Sigmoid colon (tissue), 7 donors: ENCODE measurements around the gene BRIP1. TPM values are rescaled to one million over a fixed set of nuclear protein-coding genes. Genes with fewer than 3 reads are reported as not detected.
"Not testable (repeated sequence)": the region's sequence is repeated elsewhere in the genome, so short reads cannot be mapped to it uniquely, and the experiment has no call there.

ENCODE experiments used
- DNase-seq: peaks from one replicate; pipeline ENCODE4 v3.0.0-alpha.2; 2019
- H3K27ac ChIP-seq, 4 donors: fragments of 200-600 bp; sonication (generic); one replicate each; pipeline ENCODE4 v1.5.1; 2016 to 2019; ENCODE audit warnings: mild to moderate bottlenecking in 1 of 4
- H3K27me3 ChIP-seq, 3 donors: fragments of 200-600 bp; sonication (generic); one replicate each; pipeline ENCODE4 v1.5.1; 2019; ENCODE audit warnings: mild to moderate bottlenecking in 1 of 3
- H3K36me3 ChIP-seq, 4 donors: fragments of 200-600 bp; sonication (generic); one replicate each; pipeline ENCODE4 v1.5.1; 2016 to 2019
- H3K4me1 ChIP-seq, 4 donors: fragments of 200-600 bp; sonication (generic); one replicate each; pipeline ENCODE4 v1.5.1; 2017 to 2019
- H3K4me3 ChIP-seq, 4 donors: fragments of 200-600 bp; sonication (generic); one replicate each; pipeline ENCODE4 v1.5.1; 2017 to 2019; ENCODE audit warnings: mild to moderate bottlenecking in 2 of 4, moderate library complexity in 1 of 4
- H3K9me3 ChIP-seq, 4 donors: fragments of 200-600 bp in 3 of 4; sonication (generic) in 3 of 4; one replicate each; pipeline versions ENCODE4 v1.5.1 to v1.6.1; 2013 to 2019
- EP300 ChIP-seq, 4 donors: sonication (generic); formaldehyde crosslinking; IDR thresholded peaks; one replicate each; pipeline ENCODE4 v1.6.1; 2017; ENCODE audit warnings: antibody characterized with exemption in 4 of 4
- POLR2A ChIP-seq, 2 donors: fragments of 450-650 bp; IDR thresholded peaks; one replicate each; pipeline ENCODE4 v1.6.1; 2016; ENCODE audit warnings: antibody characterized with exemption in 2 of 2, mild to moderate bottlenecking in 2 of 2, moderate library complexity in 2 of 2
- POLR2AphosphoS5 ChIP-seq, 4 donors: sonication (generic); formaldehyde crosslinking; IDR thresholded peaks; one replicate each; pipeline ENCODE4 v1.6.1; 2017; ENCODE audit warnings: antibody characterized with exemption in 4 of 4
- WGBS, 2 donors: extraction: QIAGEN DNeasy Blood & Tissue Kit; methylation state at CpG; one replicate each; pipeline ENCODE4 v1.1.7; 2013; 5-methylcytosine and 5-hydroxymethylcytosine counted together
- intact Hi-C: fragments of 100-400 bp; cut with DNase I; formaldehyde crosslinking; loops from one replicate; pipeline ENCODE4 v1.15.1; 2023
- polyA plus RNA-seq, 3 donors: library from polyadenylated mRNA; stranded (reverse); fragments of 200-250 nt; gene quantifications; one replicate each; pipeline ENCODE4 v1.2.3, GENCODE V29; 2013
- total RNA-seq, 4 donors: library from RNA; depleted of rRNA; stranded (reverse); fragments of >200 nt; gene quantifications; one replicate each; pipeline ENCODE4 v1.1.0, GENCODE V29; 2016
- TF ChIP-seq, protein P1 (sequence below), 4 experiments: fragments of 450-650 bp in 3 of 4; fragments of 200-600 bp in 1 of 4; IDR thresholded peaks; one replicate each; pipeline ENCODE4 v1.5.1; 2016 to 2019; ENCODE audit warnings: antibody characterized with exemption in 4 of 4, mild to moderate bottlenecking in 3 of 4, moderate library complexity in 2 of 4
- donor health status: healthy with polysubstance abuse.
- donor health status: Bipolar disorder and iron deficiency.
- donor health status: healthy.

BRIP1 gene
- total and polyA plus RNA-seq, 7 donors = under 0.01 to 1.5 (median 0.41) TPM; not detected in 1

DNA sequence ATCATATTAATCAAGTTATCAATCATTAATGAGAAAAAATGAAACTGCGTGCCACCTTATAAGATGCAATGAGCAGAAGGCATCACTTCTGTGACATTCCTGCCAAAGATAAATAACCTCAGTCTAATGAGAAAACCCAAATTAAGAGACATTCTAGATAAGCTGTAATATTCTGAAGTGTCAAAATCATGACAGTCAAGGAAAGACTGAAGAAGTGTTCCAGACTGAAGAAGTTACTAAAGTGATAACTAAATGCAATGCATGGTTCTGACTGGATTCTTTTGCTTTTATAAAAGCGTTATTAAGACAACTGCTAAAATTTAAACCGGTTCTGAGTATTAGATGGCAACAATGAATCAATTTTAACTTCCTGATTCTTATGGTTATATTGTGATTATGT is 30.9 kb downstream of the BRIP1 start:
- no peak overlapping the region for H3K4me3 ChIP-seq
- no peaks in the 10 kb centered on the region for H3K27me3 ChIP-seq
- no peaks in the 10 kb centered on the region for H3K4me1 ChIP-seq
- H3K9me3 ChIP-seq = peaks cover 0 to 2% (median 0%) of the 10 kb centered on the region in 4 donors
- no peak overlapping the region for H3K27ac ChIP-seq
- intact Hi-C loops = no loop called here
- TF ChIP-seq POLR2A (IDR thresholded peaks at IDR 0.05) (no peak), EP300 (IDR thresholded peaks at IDR 0.05) (no peak), POLR2AphosphoS5 (IDR thresholded peaks at IDR 0.05) (no peak)
- TF ChIP-seq, protein P1, sequence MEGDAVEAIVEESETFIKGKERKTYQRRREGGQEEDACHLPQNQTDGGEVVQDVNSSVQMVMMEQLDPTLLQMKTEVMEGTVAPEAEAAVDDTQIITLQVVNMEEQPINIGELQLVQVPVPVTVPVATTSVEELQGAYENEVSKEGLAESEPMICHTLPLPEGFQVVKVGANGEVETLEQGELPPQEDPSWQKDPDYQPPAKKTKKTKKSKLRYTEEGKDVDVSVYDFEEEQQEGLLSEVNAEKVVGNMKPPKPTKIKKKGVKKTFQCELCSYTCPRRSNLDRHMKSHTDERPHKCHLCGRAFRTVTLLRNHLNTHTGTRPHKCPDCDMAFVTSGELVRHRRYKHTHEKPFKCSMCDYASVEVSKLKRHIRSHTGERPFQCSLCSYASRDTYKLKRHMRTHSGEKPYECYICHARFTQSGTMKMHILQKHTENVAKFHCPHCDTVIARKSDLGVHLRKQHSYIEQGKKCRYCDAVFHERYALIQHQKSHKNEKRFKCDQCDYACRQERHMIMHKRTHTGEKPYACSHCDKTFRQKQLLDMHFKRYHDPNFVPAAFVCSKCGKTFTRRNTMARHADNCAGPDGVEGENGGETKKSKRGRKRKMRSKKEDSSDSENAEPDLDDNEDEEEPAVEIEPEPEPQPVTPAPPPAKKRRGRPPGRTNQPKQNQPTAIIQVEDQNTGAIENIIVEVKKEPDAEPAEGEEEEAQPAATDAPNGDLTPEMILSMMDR (IDR thresholded peaks at IDR 0.05) = no peak
- 96% methylated on average over 3 of the region's 3 CpGs for WGBS, 2 donors
- H3K36me3 ChIP-seq = no peaks in the 10 kb centered on the region
- no peak for DNase-seq

- Histone ChIP-seq H3K36me3 (no peaks in the 10 kb centered on the region), H3K9me3 (peaks cover 0 to 3% (median 1%) of the 10 kb centered on the region in 4 donors), H3K4me1 (no peaks in the 10 kb centered on the region), H3K4me3 (no peak overlapping the region), H3K27ac (no peak overlapping the region), H3K27me3 (no peaks in the 10 kb centered on the region)
- intact Hi-C loops = no loop called here
- no peak for DNase-seq
- 100% methylated on average over 1 of the region's 1 CpG for WGBS, 2 donors
- TF ChIP-seq EP300 (IDR thresholded peaks at IDR 0.05) (no peak), POLR2AphosphoS5 (IDR thresholded peaks at IDR 0.05) (no peak), POLR2A (IDR thresholded peaks at IDR 0.05) (no peak)
- TF ChIP-seq, protein P1 (IDR thresholded peaks at IDR 0.05) = no peak
These were observed 32.2 kb downstream of the BRIP1 start for GRCh38 chr17:61831099-61831498.

- Histone ChIP-seq H3K36me3 (no peaks in the 10 kb centered on the region), H3K9me3 (peaks cover 0 to 3% (median 1%) of the 10 kb centered on the region in 4 donors), H3K4me1 (no peaks in the 10 kb centered on the region), H3K27ac (no peak overlapping the region), H3K27me3 (no peaks in the 10 kb centered on the region), H3K4me3 (no peak overlapping the region)
- no peak for DNase-seq
- no peak for TF ChIP-seq POLR2A (IDR thresholded peaks at IDR 0.05)
- TF ChIP-seq EP300 (IDR thresholded peaks at IDR 0.05) = no peak
- TF ChIP-seq, protein P1 (IDR thresholded peaks at IDR 0.05) = no peak
- 97% methylated on average over 1 of the region's 1 CpG for WGBS, 2 donors
- intact Hi-C loops = no loop called here
These were observed 34.6 kb downstream of the BRIP1 start for GRCh38 chr17:61828694-61829093.

GRCh38 chr17:61827649-61828395 is 35.5 kb downstream of the BRIP1 start:
- no peaks in the 10 kb centered on the region for H3K27me3 ChIP-seq
- H3K27ac ChIP-seq = no peak overlapping the region
- H3K4me1 ChIP-seq = no peaks in the 10 kb centered on the region
- H3K36me3 ChIP-seq = no peaks in the 10 kb centered on the region
- whole genome bisulfite sequencing, 2 donors = 99% methylated on average over 8 of the region's 8 CpGs
- H3K9me3 ChIP-seq = peaks cover 0 to 3% (median 1%) of the 10 kb centered on the region in 4 donors
- DNase-seq = no peak
- no peak overlapping the region for H3K4me3 ChIP-seq
- TF ChIP-seq POLR2A (IDR thresholded peaks at IDR 0.05) (no peak), POLR2AphosphoS5 (IDR thresholded peaks at IDR 0.05) (no peak), EP300 (IDR thresholded peaks at IDR 0.05) (no peak)
- TF ChIP-seq, protein P1 (IDR thresholded peaks at IDR 0.05) = no peak
- intact Hi-C loops = no loop called here

- DNase-seq, H3K27ac ChIP-seq, intact Hi-C loops, H3K27me3 ChIP-seq, H3K4me3 ChIP-seq, H3K4me1 ChIP-seq, H3K9me3 ChIP-seq, H3K36me3 ChIP-seq: not testable (repeated sequence)
- 93 to 97% methylated on average over 1 of the region's 1 CpG for WGBS, 2 donors
These were observed 36.5 kb downstream of the BRIP1 start for GRCh38 chr17:61826866-61827265.

- H3K4me1 ChIP-seq, H3K4me3 ChIP-seq, H3K27me3 ChIP-seq, H3K36me3 ChIP-seq, intact Hi-C loops, H3K27ac ChIP-seq, DNase-seq, H3K9me3 ChIP-seq: not testable (repeated sequence)
- 80 to 89% methylated on average over 2 of the region's 2 CpGs for WGBS, 2 donors
These were observed 37.1 kb downstream of the BRIP1 start for GRCh38 chr17:61826198-61826597.
